SKM-1 treated with dmso at 0.1 percent for 144 hours (cell line): ENCODE results near the gene KICS2.

Experiments used
- DNase-seq: peaks from one replicate; lab custom pipeline; 2025; ENCODE audit not compliant: unreplicated experiment; lab: John Stamatoyannopoulos, UW

Gene KICS2

GRCh38 chr12:64175254-64175945, 46.7 kb downstream of the KICS2 start:
- DNase-seq = no peak

- no peak for DNase-seq
These were observed 48.6 kb downstream of the KICS2 start for GRCh38 chr12:64173456-64173855.
